AG09309 (cell line): Measurements from ENCODE around the gene TMEM266.

Source experiments
- DNase-seq: peaks from one replicate; pipeline ENCODE4 v3.0.0-alpha.2; 2010; ENCODE audit warnings: low read depth
- H3K4me3 ChIP-seq: 2 replicates; pipeline ENCODE4 v1.5.1; 2011; ENCODE audit warnings: mild to moderate bottlenecking, low read depth, low read length, moderate library complexity; ENCODE audit not compliant: control insufficient read depth
- TF ChIP-seq, protein P1 (sequence below): IDR thresholded peaks from 2 replicates; pipeline ENCODE4 v1.5.1; 2011; ENCODE audit warnings: mild to moderate bottlenecking, low read depth, low read length, inconsistent platforms; ENCODE audit not compliant: insufficient read depth, control insufficient read depth; ENCODE audit errors: missing control alignments

TMEM266 gene

DNA sequence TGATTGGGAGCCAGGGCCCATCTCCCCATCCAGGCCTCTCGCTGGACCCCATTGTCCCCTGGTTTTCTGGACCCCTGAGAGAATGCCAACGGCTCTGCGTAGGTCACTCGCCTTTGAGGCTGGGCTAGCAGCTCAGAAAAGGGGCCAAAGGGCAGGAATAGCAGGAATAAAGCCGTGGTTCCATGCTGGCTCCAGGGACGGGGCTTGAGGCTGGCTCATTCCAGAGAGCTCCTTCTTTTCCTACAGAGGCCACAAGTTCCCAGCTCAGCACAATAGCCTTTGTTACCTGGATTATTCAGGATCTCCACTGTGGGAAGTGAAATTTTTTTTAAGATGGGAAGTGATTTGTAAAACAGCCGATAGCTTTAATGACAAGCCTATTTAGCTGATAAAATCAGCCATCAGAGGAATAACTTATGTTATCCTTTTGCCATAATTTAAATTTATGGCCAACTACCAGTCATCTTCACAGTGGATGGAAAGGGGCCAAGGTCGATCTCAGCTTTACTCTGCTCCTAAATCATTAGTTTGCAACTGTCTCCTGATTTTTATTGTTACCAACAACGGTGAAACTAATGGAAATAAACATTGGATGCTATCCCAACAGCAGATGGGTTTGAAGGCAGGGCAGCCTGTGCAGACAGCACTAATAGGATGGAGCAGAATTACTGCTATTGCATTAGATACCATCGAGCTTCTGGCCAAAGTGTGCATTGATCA is 124.3 kb downstream of the TMEM266 start:
- H3K4me3 ChIP-seq = no peak overlapping the region
- TF ChIP-seq, protein P1, sequence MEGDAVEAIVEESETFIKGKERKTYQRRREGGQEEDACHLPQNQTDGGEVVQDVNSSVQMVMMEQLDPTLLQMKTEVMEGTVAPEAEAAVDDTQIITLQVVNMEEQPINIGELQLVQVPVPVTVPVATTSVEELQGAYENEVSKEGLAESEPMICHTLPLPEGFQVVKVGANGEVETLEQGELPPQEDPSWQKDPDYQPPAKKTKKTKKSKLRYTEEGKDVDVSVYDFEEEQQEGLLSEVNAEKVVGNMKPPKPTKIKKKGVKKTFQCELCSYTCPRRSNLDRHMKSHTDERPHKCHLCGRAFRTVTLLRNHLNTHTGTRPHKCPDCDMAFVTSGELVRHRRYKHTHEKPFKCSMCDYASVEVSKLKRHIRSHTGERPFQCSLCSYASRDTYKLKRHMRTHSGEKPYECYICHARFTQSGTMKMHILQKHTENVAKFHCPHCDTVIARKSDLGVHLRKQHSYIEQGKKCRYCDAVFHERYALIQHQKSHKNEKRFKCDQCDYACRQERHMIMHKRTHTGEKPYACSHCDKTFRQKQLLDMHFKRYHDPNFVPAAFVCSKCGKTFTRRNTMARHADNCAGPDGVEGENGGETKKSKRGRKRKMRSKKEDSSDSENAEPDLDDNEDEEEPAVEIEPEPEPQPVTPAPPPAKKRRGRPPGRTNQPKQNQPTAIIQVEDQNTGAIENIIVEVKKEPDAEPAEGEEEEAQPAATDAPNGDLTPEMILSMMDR = no peak
- no peak for DNase-seq

DNA sequence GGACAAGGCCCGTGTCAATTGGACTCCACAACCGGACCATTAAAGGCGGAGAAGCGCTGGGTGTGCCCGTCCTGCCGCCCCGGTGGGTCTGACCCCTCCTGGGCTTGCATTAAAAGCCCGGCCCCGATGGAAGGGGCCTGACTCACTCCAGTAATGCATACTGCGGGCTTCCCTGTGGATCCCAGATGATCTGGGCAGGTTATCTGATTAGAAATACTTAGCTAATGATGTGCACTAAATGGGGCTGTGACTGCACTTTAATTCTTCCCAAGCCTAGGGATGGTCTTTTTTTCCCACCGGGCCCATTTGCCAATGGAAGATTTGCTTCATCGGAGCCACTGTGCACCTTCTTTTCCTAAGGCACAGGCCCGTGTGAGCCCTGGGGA is 124.9 kb downstream of the TMEM266 start:
- no peak for DNase-seq
- TF ChIP-seq, protein P1 = no peak
- no peak overlapping the region for H3K4me3 ChIP-seq

DNA sequence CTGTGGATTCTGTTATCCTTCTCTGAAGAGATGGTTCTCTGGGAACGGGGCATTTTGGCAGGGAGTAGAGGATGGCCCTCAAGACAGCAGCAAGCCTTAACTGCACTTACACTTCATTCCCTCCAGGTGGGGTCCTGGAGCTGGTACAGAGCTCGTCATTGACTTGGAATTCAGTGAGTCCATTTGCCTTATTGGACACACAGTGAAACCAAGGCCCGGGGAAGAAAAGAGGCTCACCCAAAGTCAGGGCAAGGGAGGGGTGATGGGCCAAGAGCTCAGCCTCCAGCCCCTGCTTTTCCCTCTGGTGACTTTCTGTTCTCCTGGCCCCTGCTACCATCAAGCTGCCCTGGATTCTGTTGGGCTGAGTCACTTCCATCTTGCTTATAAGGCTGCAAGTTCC is 125.9 kb downstream of the TMEM266 start:
- H3K4me3 ChIP-seq = no peak overlapping the region
- DNase-seq = no peak
- TF ChIP-seq, protein P1 = peak; percentile 68

DNA sequence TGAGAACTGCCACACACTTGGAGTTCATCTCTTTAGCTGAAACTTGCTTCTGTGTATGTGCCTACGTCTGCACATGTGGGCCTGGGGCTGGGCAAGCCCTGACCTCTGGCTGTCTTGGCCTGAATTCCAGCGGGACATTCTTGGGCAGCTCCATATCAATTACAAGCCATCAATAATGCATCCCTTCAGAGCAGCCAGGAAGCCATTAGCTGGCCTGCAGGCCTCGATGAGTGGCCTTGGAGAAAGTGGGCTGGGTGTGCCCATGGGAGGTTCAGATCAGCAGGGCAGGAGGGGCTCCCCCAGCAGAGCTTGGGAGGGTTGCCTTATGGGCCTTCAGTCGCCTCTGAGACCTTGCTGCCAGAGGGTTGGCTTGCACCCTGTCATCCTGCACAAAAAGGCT is 127.4 kb downstream of the TMEM266 start:
- no peak for DNase-seq
- no peak overlapping the region for H3K4me3 ChIP-seq
- TF ChIP-seq, protein P1 = no peak

DNA sequence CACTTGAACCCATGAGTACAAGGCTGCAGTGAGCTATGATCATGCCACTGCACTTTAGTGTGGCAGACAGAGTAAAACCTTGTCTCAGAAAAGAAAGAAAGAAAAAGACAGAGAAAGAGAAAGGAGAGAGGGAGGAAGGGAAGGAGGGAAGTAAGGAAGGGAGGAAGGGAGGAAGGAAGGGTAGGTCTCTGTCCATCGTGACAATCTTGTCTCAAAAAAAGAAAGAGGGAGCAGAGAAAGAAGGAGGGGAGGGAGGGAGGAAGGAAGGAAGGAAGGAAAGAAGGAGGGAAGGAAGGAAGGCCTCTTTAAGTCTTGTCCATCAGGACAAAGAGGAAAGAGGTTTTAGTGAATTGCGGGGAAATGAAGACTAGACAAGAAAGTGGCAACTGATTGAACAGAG is 129.3 kb downstream of the TMEM266 start:
- no peak for DNase-seq
- TF ChIP-seq, protein P1 = no peak
- no peak overlapping the region for H3K4me3 ChIP-seq

DNA sequence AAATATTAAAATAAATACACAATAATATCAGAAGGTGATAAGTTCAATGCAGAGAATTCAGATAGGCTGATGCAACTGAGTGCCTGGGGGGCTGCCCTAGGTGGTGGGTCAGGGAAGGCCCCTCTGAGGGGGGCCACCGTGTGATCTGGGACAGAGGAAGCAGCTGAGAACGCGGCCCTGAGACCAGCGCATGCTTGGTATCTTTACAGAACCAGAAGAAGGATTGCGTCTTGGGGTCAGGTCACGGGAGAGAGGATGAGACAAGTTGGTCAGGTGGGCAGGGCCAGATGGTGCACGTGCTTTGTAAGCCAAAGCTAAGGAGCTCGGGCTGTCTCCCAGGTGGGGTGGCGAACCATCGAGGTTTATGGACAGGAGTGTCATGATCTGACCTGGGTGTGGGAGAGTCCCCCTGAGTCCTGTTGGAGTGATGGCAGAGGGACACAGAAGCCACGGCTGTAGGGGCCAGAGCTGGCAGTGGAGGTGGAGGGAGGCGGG is 130.3 kb downstream of the TMEM266 start:
- no peak overlapping the region for H3K4me3 ChIP-seq
- DNase-seq = no peak
- TF ChIP-seq, protein P1 = no peak
